ENCODE results near the gene BMP2.

The BMP2 gene

DNA sequence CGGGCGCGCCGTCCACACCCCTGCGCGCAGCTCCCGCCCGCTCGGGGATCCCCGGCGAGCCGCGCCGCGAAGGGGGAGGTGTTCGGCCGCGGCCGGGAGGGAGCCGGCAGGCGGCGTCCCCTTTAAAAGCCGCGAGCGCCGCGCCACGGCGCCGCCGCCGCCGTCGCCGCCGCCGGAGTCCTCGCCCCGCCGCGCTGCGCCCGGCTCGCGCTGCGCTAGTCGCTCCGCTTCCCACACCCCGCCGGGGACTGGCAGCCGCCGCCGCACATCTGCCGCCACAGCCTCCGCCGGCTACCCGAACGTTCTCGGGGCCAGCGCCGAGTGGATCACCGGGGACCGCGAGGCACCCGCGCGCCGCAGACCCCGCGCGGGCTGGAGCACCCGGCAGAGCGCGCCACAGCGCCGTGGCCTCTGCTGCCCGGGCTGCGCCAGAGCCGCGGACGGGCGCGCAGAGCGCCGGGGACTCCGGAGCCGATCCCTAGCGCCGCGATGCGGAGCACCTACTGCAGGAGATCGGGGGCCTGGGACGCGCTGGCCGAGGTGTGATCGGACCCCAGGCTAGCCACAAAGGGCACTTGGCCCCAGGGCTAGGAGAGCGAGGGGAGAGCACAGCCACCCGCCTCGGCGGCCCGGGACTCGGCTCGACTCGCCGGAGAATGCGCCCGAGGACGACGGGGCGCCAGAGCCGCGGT lies at the start of gene BMP2:
Gene BMP2 (plus strand): TSS at position 151 of the 692 bp plus-strand sequence. CDS start 2,441 bp downstream, outside the sequence.
- peak; percentile 91 for DNase-seq (ENCODE audit: low spot score)

GRCh38 chr20:6718662-6719368 lies 48.7 kb upstream of the BMP2 start:
- no peak for DNase-seq (ENCODE audit: low spot score)

DNA sequence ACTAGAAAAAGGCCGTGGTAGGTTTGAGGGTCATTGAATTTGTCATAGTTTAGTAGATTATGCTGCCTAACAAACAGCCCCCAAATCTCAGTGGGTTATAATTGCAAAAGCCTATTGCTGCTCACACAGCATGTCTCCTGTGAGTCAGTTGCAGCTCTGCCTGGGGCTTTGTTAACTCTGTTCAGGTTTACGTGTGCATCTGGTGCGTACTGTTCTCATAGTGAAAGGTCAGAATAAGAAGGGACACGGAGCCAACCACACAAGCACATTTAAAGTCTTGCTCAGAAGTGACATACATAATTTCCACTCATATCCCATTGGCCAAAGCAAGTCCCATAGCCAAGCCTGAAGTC lies 48.1 kb upstream of the BMP2 start:
- no peak for DNase-seq (ENCODE audit: low spot score)

DNA sequence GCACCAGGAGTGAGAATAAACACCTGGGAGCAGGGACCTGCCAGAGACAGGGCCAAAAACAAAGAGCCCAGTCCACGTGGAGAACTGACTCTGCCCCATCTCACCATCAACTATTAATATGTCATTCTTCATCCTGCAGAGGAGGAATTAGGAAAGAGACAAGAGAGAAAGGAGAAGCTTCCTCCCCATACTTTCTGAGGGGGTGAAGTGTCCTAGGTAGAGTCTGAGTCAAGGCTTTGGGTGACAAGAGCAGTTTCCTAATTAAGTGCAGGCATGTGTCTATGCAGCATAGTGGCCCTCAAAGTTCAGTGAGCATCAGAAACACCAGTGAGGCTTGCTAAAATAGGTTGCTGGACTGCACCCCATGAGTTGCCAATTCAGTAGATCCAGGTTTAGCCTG lies 40.7 kb upstream of the BMP2 start:
- no peak for DNase-seq (ENCODE audit: low spot score)

- no peak for DNase-seq (ENCODE audit: low spot score)
Measured at GRCh38 chr20:6730672-6731328, 36.7 kb upstream of the BMP2 start.

- no peak for DNase-seq (ENCODE audit: low spot score)
Measured at GRCh38 chr20:6732001-6732447, 35.5 kb upstream of the BMP2 start.

- DNase-seq (ENCODE audit: low spot score) = no peak
Measured at GRCh38 chr20:6732851-6733250, 34.6 kb upstream of the BMP2 start.

DNA sequence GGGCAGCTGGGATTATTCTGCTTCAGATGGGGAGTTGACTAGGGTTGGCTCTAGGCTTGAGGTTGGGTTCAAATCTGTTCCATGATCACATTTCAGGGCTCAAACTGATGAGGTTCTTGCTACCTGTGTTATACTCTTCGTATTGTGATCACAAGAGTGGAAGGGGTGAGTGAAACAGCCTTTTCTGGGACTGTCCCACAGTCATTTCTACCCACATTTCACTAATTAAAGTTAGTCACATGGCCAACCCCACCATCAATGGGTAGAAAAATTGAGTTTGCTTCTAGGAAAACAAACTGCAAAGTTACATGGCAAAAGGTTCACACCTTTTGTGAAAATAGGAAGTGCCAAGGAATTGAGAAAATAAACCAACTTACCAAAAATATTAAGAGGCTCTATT lies 33.5 kb upstream of the BMP2 start:
- DNase-seq (ENCODE audit: low spot score) = no peak

DNA sequence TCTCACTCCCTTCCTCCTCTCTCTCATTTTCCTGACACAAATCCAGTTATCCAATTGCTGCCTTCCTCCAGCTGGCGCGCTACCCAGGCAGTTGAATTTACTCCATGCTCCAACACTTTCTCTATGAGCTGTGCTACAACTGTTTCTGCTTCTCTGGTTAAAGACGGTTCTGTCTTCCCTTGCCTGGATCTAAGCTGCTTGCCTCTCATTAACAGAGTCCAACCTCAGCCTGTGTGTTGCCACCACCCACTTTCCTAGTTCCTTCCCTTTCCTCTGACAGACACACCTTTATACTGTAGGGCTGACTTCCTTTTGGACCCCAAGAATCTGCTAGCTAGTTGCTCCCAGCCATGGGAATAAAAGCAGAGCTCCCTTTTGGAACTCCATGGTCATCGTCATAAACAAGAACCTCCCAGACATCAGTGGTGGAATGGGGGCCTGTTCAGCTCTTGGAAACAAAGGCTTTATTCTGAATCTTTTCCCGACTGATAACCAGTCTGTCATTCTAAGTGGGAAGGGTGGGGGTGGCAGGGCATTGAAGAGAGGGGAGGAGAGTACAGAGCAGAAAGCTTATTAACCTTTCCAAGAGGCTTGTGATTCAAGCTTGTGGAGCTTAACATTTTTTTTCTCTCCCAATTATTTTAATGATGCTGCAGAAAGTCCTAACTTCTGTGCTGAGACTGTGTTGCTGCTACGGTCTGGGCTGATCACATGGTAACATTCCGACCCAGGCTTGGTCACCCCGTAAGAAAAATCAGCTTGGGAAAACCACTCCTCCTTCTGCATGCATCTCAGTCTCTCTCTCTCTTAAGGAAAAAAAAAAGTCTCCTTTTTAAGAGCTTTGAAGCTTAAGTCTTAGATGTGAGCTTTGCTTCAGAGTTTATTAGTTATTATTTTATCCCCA lies 31.3 kb upstream of the BMP2 start:
- no peak for DNase-seq (ENCODE audit: low spot score)

DNA sequence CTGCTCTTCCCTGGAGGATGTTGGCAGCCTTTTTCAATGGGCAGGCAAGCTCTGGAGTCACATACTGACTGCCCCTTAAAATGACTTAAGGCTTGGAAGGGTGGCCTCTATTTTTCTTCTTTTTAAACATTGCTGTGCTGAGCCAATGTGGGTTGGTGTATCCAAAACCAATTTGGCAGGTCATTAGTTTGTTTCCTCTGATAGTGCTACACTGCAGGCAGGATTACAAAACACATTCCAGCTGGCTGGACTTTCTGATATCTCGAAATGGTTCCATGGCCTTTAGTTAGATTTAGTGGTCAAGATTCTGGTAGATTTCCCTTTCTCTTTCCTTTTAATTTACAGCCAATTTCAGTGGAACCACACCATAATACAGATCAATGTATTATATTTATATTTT lies 28.1 kb upstream of the BMP2 start:
- DNase-seq (ENCODE audit: low spot score) = no peak

DNA sequence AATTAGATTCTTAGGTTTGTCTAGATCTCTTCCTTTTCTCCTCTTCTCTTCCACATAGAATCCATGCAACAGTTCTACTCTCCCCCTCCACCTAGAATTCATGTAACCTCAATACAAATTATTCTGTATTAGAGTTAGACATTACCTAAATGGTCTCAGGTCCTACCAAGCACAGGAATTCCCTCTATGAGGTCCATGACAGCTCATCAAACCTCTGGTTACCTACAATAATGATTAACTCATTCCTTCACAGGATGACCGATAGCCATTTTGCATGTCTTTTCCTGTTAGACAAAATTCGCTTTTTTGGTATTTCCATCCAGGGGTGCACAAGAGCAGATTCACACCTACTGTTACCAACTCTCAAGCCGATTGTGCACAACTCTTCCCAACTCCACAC lies 27.4 kb upstream of the BMP2 start:
- DNase-seq (ENCODE audit: low spot score) = no peak

- no peak for DNase-seq (ENCODE audit: low spot score)
Measured at GRCh38 chr20:6744180-6744579, 23.3 kb upstream of the BMP2 start.

- DNase-seq (ENCODE audit: low spot score) = peak; percentile 68
Measured at GRCh38 chr20:6744805-6745204, 22.7 kb upstream of the BMP2 start.

DNA sequence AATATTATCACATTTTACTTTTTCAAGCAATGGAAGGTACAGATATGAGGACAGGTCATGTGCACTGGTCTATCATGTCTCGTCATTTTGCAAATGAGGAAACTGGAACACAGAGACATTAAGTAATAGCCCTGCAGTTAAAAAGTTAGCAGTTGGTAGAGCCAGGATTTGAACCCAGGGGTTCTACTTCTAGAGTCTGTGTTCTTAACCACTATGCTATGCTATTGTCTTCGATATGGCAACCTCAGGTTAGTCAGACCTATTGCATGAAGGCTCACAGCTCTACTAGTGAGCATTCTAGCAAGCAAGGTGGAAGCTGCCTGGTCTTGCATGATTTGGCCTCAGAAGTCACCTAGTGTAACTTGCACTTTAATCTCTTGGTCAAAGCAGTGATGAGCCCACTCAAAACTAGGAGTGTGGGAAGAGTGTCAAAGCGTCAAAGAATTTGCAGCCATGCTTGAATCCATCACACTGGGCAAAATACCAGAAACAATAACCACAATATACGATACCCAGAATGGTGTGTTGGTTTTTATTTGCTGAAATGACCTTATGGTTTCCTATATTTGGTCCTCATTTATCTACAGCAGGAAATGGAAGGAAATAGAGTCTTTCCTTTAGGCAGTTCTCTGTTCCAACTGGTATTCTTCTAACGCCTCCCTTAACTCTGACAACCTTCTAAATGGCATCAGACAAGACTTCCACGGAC lies 20.4 kb upstream of the BMP2 start:
- DNase-seq (ENCODE audit: low spot score) = no peak

DNA sequence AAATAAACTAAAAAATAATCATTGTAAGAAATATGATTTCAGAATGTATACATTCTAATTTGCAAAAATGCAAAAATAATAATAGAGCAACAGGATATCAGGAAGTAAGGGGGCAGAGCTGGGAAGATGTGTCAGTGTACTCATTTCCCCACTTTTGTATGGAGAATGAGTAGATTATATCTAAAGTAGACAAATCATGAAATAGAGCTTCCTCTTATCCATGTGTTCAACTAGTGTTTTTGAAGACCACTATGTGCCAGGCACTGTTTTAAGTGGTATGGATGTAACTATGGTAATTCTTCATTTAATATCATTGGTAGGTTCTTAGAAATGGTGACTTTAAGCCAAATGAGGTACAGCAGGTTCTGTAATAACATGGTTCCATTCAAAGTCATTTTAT lies 17.0 kb upstream of the BMP2 start:
- no peak for DNase-seq (ENCODE audit: low spot score)

- DNase-seq (ENCODE audit: low spot score) = no peak
Measured at GRCh38 chr20:6756693-6757595, 10.5 kb upstream of the BMP2 start.

DNA sequence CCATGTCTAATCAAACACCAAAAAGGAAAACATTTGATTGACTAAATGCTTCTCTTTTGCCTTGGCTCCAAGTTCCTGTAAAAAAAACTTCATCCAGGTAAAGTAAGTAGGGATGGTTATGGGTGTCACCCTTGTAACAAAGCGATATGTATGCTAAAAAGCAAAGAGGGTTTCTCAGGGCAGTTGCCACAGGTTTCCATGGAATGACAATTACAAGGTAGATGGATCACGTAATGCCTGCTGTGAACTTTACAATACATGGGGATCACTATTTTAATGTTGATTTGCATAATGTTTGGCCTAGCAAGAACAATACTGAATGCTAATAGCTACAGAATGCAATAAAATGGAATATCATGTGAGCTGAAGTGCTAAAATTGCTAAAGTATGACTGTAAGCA lies 2.9 kb upstream of the BMP2 start:
- no peak for DNase-seq (ENCODE audit: low spot score)

GRCh38 chr20:6765469-6766058 lies 1.9 kb upstream of the BMP2 start:
- peak; percentile 39 for DNase-seq (ENCODE audit: low spot score)

DNA sequence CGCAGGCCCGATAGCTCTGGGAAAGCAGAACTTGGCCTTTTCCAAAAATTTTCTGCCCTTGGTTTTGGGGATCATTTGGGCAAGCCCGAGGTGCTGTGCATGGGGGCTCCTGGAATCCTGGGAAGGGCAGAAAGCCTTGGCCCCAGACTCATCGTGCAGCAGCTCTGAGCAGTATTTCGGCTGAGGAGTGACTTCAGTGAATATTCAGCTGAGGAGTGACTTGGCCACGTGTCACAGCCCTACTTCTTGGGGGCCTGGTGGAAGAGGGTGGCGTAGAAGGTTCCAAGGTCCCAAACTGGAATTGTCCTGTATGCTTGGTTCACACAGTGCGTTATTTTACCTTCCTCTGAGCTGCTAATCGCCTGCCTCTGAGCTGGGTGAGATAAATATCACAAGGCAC lies 1.1 kb upstream of the BMP2 start:
- DNase-seq (ENCODE audit: low spot score) = no peak

DNA sequence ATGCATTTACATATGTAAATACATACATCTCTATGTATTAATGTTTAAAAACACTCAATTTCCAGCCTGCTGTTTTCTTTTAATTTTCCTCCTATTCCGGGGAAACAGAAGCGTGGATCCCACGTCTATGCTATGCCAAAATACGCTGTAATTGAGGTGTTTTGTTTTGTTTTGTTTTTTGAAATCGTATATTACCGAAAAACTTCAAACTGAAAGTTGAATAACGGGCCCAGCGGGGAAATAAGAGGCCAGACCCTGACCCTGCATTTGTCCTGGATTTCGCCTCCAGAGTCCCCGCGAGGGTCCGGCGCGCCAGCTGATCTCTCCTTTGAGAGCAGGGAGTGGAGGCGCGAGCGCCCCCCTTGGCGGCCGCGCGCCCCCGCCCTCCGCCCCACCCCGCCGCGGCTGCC lies 355 bp upstream of the BMP2 start:
- DNase-seq (ENCODE audit: low spot score) = no peak
